HL-60/S4 treated with retinoic acid at 250 ng/mL for 4 days and 3 days (cell line): Measurements from ENCODE around the gene ATXN1L.
"Not testable (repeated sequence)": the region's sequence is repeated elsewhere in the genome, so short reads cannot be mapped to it uniquely, and the experiment has no call there.

ENCODE experiments used
- in situ Hi-C: fragments of 300-500 bp; cut with MboI; formaldehyde crosslinking; loops from 2 replicates; pipeline ENCODE4 v1.7.0; 2022; ENCODE audit warnings: low sequenced_read_pairs

Gene ATXN1L

GRCh38 chr16:71893888-71894228, 48.1 kb downstream of the ATXN1L start:
- in situ Hi-C loops = no loop called here

- in situ Hi-C loops = no loop called here
Measured at GRCh38 chr16:71894229-71894920, 48.6 kb downstream of the ATXN1L start.

- in situ Hi-C loops = no loop called here
Measured at GRCh38 chr16:71894921-71895678, 49.3 kb downstream of the ATXN1L start, which contains the start of gene IST1. IST1 (plus strand) TSS chr16:71895531; CDS start chr16:71915641, 20,110 bp downstream.

GRCh38 chr16:71895679-71896365, 50.0 kb downstream of the ATXN1L start:
- in situ Hi-C loops = no loop called here

DNA sequence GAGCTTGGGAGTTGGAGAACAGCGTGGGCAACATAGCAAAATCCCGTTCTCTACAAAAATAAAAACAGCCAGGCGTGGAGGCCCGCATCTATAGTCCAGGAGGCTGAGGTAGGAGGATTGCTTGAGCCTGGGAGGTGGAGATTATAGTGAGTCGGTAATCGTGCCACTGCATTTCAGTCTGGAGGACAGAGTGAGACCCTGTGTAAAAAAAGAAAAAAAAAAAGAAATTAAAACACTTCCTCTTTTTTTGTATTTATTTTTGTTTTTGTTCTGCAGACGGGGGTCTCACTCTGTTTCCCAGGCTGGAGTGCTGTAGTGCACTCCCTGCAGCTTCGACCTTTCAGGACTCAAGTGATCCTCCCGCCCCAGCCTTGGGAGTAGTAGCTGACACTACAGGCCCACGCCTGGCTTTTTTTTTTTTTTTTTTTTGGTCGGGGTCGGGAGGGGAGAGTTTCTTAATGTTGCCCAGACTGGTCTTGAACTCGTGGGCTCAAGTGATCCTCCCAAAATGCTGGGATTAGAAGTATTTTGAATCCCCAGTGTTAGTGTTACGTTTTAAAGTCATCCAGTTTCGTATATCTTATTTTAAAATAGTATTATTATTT, 51.1 kb downstream of the ATXN1L start:
- in situ Hi-C loops = no loop called here

- in situ Hi-C loops = no loop called here
Measured at GRCh38 chr16:71899171-71899570, 53.4 kb downstream of the ATXN1L start.

DNA sequence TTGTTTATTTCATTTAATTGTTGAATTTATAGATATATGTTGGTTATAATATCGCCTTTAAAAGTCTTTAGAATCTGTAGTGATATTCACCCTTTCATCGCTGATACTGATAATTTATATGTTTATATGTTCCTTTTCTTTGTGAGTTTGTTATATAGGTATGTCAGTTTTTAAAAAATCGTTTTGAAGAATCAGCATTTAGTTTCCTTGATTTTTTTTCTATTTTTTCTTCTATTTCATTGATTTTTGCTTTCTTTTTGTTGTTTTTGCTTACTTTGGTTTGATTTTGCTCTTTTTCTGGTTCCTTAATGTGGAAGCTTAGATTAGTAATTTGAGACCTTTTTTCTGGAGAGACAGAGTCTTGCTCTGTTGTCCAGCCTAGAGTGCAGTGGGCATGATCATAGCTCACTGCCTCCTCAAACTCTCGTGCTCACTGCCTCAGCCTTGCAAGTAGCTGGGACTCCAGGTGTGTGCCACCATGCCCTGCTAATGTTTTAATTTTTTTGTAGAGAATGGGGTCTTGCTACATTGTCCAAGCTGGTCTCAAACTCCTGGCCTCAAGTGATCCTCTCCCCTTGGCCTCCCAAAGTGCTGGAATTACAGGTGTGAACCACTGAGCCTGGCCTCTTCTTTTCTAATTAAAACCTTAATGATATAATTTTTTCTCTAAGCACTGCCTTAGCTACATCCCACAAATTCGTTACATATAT, 57.0 kb downstream of the ATXN1L start:
- in situ Hi-C loops = no loop called here

GRCh38 chr16:71903608-71904007, 57.8 kb downstream of the ATXN1L start:
- in situ Hi-C loops = no loop called here

DNA sequence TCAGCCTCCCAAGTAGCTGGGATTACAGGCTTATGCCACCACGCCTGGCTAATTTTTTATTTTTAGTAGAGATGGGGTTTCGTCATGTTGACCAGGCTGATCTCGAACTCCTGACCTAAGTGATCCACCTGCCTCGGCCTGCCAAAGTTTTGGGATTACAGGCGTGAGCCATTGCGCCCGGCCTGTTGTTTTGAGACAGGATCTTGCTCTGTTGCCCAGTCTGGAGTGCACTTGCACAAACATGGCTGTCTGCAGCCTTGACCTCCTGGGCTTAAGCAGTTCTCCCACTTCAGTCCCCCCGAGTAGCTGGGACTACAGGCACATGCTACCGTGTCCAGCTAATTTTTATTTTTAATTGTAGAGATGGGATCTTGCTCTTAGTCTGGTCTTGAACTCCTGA, 58.5 kb downstream of the ATXN1L start:
- in situ Hi-C loops = no loop called here

GRCh38 chr16:71905765-71906164, 60.0 kb downstream of the ATXN1L start:
- in situ Hi-C loops = not testable (repeated sequence)
